Effector CD4-positive, alpha-beta T cell (primary cell): ENCODE data around the gene STON2.

Source experiments
- DNase-seq: peaks from one replicate; pipeline ENCODE4 v3.0.0-alpha.2; 2020

STON2 gene

GRCh38 chr14:81219759-81220579, 180.2 kb downstream of the STON2 start:
- peak; percentile 18 for DNase-seq

GRCh38 chr14:81219210-81219758, 180.8 kb downstream of the STON2 start:
- DNase-seq = peak; percentile 85

GRCh38 chr14:81211844-81212243, 188.3 kb downstream of the STON2 start:
- peak; percentile 7 for DNase-seq
